Nephron progenitor cell (in vitro differentiated cells): ENCODE measurements around the gene GPN2.

Source experiments
- DNase-seq: peaks from one replicate; pipeline ENCODE4 v3.0.0; 2021
- H3K27ac Mint-ChIP-seq: 2 replicates; pipeline ENCODE4 v1.8.0; 2021; ENCODE audit warnings: mild to moderate bottlenecking, moderate library complexity, mixed read lengths
- H3K27me3 Mint-ChIP-seq: 2 replicates; pipeline ENCODE4 v1.8.0; 2021; ENCODE audit warnings: mild to moderate bottlenecking, low read depth, mixed read lengths; ENCODE audit not compliant: poor library complexity
- H3K36me3 Mint-ChIP-seq: 2 replicates; pipeline ENCODE4 v1.8.0; 2021; ENCODE audit warnings: low read depth, mixed read lengths
- H3K4me1 Mint-ChIP-seq: 2 replicates; pipeline ENCODE4 v1.8.0; 2021; ENCODE audit warnings: mixed read lengths
- H3K4me3 Mint-ChIP-seq: 2 replicates; pipeline ENCODE4 v1.8.0; 2021; ENCODE audit warnings: mild to moderate bottlenecking, moderate library complexity, mixed read lengths
- H3K9me3 Mint-ChIP-seq: 2 replicates; pipeline ENCODE4 v1.8.0; 2021; ENCODE audit warnings: mild to moderate bottlenecking, moderate library complexity, mixed read lengths
- CTCF ChIP-seq: fragments of 200-600 bp; sonication (generic); IDR thresholded peaks from 2 replicates; pipeline ENCODE4 v1.5.0; 2021; ENCODE audit warnings: antibody characterized with exemption

Gene GPN2

DNA sequence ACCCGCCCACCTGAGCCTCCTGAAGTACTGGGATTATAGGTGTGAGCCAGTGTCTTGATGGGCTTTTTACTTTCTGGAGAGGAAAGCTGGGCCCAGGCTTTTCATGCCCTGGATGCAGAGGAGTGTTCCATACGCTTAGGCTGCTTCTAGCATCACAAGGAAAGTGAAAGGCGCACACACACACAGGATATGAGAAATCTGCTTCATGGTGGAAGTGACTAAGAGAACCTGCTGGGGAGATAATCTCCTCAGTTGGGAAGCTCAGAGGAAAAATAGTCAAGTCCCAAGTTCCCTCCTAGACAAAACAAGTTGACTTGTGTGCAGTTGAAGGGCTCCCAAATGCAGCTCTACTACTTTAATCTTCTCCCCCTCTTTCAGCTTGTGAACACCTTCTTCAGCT lies 33.6 kb upstream of the GPN2 start:
- peaks cover 51% of the 10 kb centered on the region for H3K36me3 Mint-ChIP-seq
- no peaks in the 10 kb centered on the region for H3K9me3 Mint-ChIP-seq
- peak overlapping the region; percentile 92 for H3K4me3 Mint-ChIP-seq
- TF ChIP-seq CTCF: no peak
- H3K27me3 Mint-ChIP-seq: peaks cover 4% of the 10 kb centered on the region
- H3K4me1 Mint-ChIP-seq: peaks cover 30% of the 10 kb centered on the region
- no peak for DNase-seq
- no peak overlapping the region for H3K27ac Mint-ChIP-seq

GRCh38 chr1:26922901-26923300 lies 32.8 kb upstream of the GPN2 start:
- Mint-ChIP-seq H3K4me1 (peaks cover 30% of the 10 kb centered on the region), H3K4me3 (peak overlapping the region; percentile 92), H3K9me3 (no peaks in the 10 kb centered on the region), H3K36me3 (peaks cover 43% of the 10 kb centered on the region), H3K27me3 (peaks cover 4% of the 10 kb centered on the region), H3K27ac (no peak overlapping the region)
- TF ChIP-seq CTCF: no peak
- no peak for DNase-seq

DNA sequence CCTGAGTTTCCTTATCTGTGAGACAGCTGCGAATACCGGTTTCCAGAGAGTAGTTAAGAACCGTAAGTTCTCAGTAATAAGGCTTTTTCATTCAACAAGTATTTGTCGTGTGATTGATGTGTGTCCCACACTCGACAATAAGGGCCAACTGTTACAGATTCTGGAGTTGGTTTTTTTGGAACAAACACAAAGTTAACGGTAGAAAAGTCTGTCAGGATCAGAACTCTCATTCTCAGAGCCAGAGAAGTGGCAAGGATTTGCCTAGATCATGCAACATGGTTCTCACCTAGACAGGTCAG lies 32.3 kb upstream of the GPN2 start:
- Mint-ChIP-seq H3K27me3 (peaks cover 4% of the 10 kb centered on the region), H3K9me3 (no peaks in the 10 kb centered on the region)

DNA sequence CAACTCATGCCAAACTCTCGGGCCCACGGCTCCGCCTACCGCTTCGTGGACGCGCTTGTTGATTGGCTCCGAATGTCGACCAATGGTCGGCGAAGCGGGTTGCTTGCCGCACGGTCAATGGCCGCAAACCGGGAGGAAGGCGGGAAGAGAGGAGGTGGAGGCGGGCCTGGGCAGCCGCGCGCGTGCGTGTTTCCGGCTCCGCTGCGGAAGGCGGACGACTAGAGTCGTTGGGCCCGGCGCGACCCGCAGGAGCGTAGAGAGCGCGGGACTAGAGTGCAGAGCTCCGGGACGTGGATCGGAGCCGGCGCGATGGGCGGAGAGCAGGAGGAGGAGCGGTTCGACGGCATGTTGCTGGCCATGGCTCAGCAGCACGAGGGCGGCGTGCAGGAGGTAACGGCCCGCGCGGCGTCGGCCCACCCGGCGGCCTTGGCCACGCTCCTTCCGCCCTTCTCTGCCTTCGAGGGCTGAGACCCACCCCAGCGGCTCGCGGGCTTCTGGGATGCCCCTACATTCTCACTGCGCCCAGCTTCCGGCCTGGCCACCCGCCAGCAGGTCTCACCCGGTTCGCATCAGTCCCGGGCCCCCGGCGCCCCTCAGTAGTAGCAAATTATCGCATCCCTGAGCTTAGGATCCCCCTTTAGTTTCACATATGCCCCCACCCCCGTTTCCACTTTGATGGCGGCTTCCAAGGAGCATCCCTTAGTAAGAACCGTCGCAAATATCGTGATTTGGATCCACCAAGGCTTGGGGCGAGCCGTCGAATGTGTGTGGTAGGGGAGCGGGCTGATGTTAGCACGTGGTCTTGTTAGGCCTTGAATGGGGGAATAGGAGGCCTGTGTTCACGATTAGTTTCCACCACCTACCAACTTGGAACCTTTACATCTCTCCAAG lies 31.7 kb upstream of the GPN2 start, which contains the start of gene NUDC:
Gene NUDC (plus strand): TSS at position 204 of the 891 bp plus-strand sequence. CDS start 106 bp downstream, at position 310.
- Mint-ChIP-seq H3K36me3 (peaks cover 33% of the 10 kb centered on the region), H3K4me1 (peaks cover 30% of the 10 kb centered on the region), H3K9me3 (no peaks in the 10 kb centered on the region), H3K27me3 (peaks cover 8% of the 10 kb centered on the region), H3K4me3 (peak within 1 kb of the TSS; percentile 92), H3K27ac (peak within 1 kb of the TSS; percentile 81)
- TF ChIP-seq CTCF: no peak
- DNase-seq: peak; percentile 94

More for the DNA sequence above, 32.3 kb upstream of the GPN2 start:
- no peak for TF ChIP-seq CTCF
- peak overlapping the region; percentile 92 for H3K4me3 Mint-ChIP-seq
- peaks cover 30% of the 10 kb centered on the region for H3K4me1 Mint-ChIP-seq
- no peak overlapping the region for H3K27ac Mint-ChIP-seq
- peaks cover 38% of the 10 kb centered on the region for H3K36me3 Mint-ChIP-seq
- no peak for DNase-seq

DNA sequence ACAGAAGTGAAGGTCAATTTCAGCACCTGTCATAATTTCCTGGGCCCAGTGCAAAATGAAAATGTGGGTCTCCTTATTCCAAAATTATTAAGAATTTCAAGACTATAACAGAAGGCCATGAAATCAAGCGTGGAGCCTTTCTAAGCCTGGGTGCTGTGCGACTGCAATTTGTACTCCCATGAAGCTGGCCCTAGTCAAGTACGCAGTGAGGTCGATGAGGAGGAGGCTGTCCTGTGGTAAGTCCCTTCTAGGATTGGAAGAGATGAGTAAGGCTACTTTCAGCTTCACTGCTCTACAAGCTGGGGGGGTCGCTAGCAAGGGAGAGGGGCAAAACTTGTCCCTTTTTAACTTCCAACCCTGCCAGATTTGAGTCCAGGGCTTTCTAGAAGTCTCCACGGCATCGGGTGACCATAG lies 31.1 kb upstream of the GPN2 start:
- H3K27me3 Mint-ChIP-seq: peaks cover 15% of the 10 kb centered on the region
- DNase-seq: no peak

More for the DNA sequence above, 31.1 kb upstream of the GPN2 start:
- Mint-ChIP-seq H3K4me3 (peak overlapping the region; percentile 92), H3K9me3 (no peaks in the 10 kb centered on the region), H3K27ac (peak overlapping the region; percentile 81), H3K36me3 (peaks cover 26% of the 10 kb centered on the region), H3K4me1 (peaks cover 30% of the 10 kb centered on the region)
- TF ChIP-seq CTCF: no peak
